ENCODE results near the gene VSIR.

DNA sequence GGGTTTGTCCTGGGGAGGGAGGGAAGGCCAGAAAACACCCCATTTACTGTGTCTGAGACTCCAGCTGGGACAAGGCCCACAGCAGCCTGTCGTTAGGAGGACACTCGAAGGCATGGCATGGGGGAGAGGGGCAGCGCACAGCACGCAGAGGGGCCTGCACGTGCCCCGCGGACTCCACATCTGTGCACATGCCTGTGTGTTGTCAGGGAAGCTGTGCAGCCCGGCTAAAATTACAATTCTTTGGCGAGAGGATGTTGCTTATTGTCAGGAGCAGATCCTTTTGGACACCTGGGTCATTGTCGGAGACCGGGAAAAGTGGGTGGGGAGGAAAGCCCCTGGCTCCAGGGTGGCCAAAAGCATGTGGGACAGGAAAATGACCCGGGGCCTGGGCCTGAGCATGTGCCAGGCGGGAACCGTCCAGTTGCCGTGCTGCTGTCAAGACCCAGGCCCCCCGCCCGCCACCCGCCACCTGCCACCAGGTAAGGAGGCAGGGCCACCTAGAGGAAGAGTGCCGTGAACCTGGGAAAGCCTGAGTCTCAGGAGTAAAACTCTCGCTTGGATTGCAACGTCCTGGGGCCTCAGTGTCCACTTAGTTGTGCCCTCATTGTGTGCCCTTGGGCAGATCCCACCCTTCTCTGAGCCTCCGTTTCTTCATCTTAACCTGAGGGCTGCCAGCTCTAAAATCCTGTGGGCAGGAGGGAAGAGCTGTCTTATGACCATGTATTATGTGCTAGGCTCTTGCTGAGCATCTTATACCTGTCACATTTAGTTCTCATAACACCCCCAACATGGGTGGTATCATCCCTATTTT is 7.2 kb downstream of the VSIR start:
- TF ChIP-seq POLR2A (IDR thresholded peaks at IDR 0.05) = no peak
- TF ChIP-seq, protein P1, sequence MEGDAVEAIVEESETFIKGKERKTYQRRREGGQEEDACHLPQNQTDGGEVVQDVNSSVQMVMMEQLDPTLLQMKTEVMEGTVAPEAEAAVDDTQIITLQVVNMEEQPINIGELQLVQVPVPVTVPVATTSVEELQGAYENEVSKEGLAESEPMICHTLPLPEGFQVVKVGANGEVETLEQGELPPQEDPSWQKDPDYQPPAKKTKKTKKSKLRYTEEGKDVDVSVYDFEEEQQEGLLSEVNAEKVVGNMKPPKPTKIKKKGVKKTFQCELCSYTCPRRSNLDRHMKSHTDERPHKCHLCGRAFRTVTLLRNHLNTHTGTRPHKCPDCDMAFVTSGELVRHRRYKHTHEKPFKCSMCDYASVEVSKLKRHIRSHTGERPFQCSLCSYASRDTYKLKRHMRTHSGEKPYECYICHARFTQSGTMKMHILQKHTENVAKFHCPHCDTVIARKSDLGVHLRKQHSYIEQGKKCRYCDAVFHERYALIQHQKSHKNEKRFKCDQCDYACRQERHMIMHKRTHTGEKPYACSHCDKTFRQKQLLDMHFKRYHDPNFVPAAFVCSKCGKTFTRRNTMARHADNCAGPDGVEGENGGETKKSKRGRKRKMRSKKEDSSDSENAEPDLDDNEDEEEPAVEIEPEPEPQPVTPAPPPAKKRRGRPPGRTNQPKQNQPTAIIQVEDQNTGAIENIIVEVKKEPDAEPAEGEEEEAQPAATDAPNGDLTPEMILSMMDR (IDR thresholded peaks at IDR 0.05) = no peak
